Stimulated activated CD4-positive, alpha-beta T cell treated with anti-CD3 and anti-CD28 coated beads, Interleukin-1b, Interleukin-23, amount 100 ng/mL, for 48 hours (primary cell): ENCODE data around the gene SYS1.

Source experiments
- DNase-seq: peaks from one replicate; pipeline ENCODE4 v3.0.0-alpha.2; 2020

SYS1 gene

DNA sequence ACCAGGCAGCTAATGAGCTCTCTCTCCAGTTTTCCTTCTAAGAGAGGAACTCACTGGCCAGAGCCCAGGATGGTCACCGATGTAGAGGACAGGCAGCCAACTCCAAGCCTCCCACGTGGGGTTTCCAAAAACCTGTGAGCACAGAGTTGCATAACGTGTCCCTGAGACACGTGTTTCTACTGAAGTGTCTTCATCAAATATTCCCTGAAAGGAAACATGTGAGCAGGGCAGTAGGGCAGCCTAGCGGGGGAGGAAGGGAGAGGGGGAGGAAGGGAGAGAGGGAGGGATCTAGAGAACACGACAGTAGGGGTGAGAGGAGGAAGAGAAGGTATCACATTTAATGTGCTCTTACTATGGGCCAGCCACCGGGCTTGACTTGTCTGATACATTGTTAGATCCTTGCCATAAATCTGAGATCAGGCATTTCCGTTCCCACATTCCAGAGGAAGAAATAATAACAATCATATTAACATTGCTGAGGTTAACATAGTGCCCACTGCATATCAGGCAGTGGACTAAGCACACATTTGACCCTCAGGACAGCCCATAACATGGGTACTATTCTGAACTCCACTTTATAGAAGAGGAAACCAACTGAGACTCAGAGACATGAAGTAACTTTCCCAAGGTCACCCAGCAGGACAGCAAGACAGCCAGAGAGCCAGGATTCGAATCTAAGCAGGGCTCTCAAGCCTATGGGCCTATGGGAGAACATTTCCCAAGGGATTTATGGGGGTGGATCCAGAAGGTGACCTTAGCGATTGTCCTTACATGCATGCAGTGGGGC lies 4.5 kb upstream of the SYS1 start:
- no peak for DNase-seq

DNA sequence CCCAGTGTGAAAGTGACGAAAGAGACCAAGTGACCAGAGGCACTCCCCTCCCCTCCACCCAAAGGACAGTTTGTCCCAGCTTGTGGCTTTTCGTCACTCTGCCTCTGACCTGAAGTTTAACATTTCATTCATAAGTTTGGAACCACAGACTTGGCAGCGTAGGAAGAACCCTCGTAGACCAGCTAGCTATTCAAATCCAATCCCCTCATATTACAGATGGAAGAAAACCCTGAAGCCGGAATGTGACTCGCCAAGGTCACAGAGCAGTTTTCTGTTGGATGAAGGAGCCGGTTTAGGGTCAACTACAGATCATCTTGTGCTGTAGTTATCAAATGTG lies 3.9 kb upstream of the SYS1 start:
- no peak for DNase-seq

DNA sequence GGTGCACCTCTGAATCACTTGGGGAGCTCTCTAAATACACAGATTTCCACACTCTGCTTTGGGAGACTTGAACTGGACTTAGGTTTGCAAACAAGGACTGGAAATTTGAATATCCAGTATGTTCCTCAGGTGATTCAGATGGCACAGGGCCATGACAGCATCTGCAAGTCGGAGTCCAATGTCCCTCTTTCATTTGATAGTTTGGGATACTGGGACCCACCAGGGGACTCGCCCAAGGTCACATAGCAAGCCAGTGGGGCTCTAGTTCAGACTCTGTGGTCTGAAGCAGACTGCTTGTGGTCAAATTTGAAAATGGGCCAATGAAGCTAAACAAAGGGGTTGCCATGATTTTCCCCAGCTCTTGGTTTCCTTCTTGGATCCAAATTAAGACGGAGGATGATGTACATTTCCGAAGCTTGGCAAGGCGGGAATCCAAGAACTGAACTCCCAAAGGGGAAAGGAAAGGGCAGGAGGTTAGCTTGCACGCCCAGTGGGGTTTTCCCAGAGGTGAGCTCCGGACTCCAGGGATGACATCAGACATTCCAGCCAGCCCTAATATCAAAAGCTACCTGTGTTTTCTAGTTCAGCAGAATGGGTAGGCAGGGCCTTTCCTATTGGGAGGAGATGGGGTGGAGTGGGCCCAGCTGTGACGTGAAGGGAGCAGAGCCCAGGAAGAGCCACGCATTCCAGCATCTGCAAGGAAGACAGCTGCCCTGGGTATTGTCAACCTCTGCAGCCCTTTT lies 3.4 kb upstream of the SYS1 start:
- DNase-seq: no peak

DNA sequence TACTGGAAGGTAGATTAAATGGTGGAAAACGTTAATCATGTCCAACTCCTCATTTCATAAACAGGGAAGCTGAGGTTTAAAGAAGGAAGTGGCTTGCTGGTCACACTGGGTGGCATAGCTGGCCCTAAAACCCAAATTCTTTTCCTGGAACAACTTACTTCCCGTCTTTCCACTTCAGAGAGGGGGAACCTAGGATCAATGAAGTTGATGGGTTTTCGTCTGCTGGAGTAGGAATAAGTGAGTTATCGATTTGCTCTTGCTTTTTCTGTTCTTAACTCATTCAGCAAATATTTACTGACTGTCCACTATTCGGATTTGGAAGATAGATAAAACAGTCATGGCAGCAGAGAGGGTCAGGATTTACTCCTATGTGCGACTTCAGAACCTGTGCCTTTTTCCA lies 1.2 kb upstream of the SYS1 start:
- no peak for DNase-seq

DNA sequence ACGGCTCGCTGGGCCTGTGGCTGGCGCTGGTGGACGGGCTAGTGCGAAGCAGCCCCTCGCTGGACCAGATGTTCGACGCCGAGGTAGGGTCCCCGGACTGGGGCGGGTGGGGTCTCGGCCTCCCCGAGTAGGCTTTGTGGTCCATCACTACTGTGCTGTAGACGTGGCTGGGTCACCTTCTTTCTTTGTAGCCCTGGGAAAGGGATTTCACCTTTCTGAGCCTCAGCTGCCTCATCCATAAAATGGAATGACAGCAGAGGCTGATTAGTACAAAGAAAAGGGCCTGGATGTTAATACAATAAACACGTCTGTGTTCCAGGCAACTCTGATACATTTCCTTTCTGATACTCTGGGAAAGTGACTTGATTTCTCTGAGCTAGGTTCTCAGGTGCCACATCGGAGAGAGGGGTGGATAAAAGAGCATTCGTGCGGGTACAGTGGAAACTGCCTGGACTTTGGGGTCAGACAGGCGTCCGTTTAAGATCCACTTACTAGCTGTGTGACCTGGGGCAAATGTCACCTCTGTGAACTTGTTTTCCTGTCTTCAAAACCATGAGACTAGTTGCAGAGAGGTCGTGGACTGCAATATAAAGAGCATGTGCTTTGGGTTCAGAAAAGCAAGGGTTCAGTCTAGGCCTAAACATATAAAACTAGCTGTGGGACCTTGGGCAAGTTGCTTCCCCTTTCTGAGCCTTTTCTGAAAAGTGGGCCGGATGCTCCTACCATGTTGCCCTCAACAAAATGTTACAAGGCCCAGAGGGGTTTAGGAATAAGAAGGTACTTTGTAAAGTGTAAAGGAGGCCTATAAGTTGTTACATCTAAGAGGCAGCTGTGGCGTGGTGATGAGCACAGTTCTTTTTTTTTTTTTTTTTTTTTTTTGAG lies 896 bp downstream of the SYS1 start:
- no peak for DNase-seq

DNA sequence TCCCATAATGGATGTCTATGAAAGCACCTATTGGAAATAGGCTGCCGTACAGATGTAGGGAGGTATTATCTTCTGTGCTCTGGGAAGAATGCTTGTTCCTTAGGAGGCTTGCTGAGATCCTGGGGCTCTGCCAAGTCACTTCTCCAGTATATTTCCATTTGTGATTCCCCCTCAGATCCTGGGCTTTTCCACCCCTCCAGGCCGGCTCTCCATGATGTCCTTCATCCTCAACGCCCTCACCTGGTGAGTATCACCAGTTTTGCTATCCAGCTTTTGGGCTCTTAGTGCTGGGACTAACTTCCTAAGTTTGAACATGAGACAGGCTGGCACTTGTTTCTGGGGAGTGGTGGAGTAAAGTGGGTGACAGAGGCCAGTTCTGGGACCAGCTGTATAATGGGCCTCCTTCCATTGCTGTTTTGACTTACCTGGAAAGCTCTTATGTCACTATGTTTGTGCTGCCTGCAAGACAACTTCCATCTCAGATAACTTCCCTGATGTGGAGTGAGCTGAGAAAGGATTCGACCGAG lies 2.6 kb downstream of the SYS1 start:
- no peak for DNase-seq

DNA sequence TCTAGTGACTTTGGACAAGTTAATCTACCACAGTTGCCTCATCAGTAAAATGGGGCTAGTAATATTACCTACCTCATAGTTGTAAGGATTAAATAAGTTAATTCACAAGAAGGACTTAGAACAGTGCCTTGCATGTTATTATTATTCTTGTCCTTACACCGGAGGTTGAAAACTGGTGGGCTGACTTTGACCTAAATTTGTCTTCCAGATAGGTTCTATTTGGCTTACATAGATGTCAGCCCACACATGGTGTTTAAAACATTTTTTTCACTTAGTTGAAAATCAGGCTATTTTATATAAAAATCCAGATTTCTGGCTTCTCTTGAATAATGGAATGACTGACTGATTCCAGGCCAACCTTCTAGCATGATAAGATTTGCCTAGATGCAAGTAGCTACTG lies 3.2 kb downstream of the SYS1 start:
- no peak for DNase-seq

DNA sequence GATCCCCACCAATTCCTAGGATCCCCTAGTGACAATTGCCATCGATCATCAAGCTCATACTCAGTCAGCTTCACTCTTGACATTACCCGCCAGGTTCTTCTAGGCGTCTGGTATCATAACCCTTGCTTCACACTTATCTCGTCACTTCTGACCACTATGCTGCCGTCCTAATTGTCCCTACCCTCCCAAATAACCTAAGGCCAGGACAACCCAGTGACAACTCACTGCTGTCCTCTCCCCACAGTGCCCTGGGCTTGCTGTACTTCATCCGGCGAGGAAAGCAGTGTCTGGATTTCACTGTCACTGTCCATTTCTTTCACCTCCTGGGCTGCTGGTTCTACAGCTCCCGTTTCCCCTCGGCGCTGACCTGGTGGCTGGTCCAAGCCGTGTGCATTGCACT lies 3.7 kb downstream of the SYS1 start:
- no peak for DNase-seq

DNA sequence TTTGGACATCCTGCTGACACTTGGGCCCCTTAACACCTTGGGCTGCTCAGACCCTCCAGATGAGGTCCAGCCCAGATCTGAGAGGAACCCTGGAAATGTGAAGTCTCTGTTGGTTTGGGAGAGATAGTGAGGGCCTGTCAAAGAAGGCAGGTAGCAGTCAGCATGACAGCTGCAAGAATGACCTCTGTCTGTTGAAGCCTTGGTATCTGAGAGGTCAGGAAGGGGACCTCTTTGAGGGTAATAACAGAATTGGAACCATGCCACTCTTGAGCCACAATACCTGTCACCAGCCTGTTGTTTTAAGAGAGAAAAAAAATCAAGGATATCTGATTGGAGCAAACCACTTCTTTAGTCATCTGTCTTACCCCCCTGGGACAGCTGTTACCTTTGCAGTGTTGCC lies 4.2 kb downstream of the SYS1 start:
- DNase-seq: no peak

DNA sequence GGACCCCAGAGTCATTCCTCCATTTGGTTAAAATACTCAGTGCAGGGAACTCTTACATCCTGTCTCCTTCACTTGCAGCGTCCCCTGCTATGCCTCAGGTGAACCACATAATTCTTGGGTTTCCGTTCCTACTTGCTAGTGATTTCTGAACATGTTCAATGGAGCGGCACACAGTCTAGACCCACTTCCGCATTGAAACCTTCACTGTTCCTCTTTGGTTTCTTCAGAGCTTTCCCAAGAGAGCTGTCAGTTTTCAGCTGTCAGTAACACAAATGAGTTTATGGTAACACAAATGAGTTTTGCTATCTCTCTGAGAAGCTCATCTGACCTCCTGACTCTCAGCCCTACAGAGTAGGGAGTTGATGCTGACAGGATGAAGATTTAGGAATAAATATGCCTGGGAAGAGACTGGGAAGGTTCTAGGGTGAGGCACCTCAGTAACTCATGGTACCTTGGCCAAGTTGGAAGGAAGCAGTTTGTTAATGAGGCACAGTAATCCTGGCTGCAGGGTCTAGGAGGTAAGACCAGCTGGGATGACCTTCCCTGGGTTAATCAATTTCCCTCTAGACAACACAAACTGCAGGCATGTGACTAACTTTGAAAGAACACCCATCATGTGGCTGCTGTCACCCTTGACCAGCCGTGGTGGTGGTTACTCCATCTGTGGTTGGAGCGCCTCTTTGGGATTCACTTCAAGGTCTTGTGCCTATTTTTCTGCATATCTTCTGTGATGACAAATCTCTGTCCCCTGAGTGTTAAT lies 5.4 kb downstream of the SYS1 start:
- no peak for DNase-seq

DNA sequence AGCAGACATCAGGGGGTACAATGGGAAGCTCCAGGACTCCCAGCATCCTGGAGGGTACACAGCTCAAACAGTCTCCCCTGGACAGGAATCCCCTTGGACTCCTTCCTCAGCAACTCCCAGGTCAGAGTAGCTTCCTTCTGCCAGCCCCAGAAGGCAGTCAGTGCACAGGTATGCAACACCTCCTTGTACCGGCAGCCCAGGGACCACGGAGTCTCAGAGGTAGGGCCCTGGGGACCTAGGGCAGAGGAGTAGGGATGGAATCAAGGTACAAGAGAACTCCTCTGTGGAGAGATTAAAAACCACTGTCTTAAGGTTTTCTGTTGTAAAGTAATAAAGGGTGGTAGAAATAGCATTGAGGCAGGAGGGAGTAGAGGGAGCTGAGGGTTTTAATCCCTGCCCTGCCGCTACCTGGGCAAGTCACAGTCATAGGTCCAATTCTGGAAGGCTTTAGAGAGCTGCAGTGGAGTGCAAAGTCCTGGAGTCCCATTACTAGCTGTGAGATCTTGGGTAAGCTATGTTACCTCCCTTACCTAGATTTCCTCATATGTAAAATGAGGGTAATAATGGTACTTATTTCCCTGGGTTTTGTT lies 7.7 kb downstream of the SYS1 start:
- DNase-seq: no peak

DNA sequence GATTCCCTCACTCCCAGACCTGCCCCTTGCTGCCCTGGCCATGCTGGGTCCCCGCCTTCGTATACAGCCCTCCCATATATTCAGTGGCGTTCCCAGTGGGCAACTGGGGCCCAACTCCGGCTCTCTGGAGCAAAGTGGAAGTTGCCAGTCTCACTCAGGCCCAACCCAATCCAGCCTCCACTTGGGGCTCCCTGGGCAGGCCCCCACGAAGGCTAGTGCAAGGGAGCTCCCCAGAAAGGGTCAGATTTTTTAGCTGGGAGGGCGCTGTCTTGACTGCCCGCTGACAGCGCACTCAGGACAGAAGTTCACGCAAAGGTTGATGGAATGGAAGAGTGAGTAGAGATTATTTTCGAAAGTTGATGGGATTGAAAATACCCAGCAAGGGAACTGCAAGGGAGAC lies 9.3 kb downstream of the SYS1 start:
- no peak for DNase-seq

DNA sequence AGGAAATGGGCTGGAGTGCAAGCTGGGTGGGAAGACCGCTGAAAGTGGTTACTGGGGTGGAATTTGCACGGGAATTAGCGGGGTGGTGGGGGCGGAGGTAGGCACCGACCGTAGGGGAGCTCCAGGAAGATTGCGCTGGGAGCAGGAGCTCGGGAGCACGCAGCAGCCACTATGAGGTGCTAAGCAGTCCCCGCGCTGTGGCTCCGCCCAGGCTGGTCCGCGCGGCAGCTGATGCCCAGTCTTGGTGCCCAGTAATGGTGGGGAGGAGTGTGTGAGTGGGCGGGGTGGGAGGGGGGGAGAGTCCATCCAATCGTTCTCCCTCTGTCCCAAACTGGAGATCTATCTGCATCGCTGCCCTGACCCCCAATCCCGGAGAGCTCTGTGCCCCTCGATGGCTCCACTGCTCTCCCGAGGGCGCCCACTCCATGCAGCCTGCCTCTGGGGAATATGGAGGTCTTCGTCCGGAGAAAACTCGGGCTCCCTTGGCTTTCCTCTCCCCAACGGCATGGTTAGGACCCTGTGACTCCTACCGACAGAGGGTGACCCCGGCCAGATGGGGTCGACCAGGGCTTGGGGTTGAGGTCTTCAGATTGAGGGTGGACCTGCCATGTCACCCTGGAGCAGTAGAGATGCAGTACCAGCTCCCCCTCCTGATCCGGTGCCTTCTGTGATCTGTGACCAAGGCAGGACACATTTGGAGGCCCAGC lies 9.8 kb downstream of the SYS1 start:
- no peak for DNase-seq

DNA sequence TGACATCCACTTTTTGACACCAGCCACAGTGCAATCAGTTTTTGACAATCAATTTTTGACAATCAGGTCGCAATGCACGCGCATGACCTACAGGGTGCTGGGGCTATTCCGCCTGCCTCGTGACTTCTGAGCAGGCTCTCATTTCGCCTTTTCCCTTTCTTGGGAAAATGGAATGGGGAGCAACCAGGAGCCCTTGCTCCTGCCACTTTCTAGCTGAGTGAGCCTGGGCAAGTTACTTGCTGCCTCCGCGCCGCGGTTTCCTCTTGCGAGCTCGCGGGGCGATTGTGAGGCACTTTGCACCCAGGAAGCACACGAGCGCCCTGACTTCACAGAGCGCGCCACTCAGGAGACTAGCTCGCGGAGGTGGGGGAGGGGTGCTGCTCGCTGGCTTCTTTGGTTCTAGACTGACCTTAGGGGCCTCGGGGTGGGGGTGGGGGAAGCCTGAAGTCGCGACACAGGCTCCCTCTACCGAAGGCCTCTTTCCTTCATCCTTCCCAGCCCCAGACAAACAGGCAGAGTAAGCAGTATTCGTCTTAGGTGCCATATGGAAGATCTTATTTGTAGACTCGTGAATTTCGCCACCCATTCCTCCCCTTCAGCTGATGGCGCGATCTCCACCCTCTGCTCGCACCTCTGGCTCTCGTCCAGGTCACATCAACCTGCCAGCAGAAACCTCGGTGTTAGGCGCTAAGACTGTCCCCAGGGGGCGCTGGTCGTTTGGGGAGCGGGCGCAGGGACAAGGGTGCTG lies 10.6 kb downstream of the SYS1 start:
- DNase-seq: peak; percentile 91

DNA sequence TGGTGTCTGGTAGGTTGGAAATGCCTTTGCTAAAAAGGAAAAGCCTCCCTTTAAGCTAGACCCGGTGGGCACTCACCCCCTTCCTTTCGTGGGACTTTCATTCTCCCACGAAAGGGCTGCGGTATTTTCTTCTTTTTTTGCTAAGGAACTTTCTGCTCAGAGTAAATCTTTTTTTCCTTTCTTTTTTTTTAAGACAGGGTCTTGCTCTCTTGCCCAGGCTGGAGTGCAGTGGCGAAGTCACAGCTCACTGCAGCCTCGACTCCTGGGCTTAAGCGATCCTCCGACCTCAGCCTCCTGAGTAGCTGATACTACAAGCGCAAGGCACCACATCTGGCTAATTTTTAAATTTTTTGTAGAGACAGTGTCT lies 11.1 kb downstream of the SYS1 start:
- no peak for DNase-seq

DNA sequence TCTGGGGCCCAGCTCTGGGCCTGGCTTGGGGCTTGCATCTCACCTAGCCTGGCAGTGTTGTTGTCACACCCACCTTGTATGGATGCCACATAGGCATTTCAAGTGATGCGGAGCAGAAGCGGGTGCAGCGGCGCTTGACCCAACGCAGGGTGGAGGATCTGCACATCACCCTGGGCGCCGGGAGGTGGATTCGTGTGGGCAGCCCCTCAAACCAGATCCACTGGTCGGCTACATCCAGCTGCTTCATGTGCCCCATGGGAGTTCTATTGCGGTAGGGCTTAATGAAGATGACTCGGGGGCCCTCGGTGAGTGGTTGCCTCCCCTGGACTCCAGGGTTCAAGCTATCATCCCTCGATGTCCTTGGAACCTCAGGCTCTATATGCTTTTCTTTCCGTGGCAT lies 12.0 kb downstream of the SYS1 start:
- no peak for DNase-seq

DNA sequence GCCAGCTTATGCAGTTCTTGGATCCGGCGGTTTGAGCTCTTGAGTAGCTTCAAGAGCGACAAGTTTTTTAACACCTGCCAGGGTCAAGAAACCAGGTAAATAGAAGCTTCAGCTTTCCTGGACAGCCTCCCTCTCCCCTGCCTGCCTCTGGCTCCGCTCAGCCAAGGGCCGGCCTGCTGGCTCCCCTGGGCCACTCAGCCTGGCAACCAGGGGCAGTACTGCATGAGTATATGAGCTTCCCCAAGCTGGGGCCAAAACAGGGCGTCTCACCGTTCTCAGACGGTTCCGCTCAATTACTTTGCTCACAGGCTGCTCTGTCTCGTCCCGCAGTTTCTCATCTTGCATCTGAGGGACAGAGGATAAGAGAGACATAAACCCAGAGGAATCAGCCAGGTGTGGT lies 14.3 kb downstream of the SYS1 start:
- DNase-seq: no peak

DNA sequence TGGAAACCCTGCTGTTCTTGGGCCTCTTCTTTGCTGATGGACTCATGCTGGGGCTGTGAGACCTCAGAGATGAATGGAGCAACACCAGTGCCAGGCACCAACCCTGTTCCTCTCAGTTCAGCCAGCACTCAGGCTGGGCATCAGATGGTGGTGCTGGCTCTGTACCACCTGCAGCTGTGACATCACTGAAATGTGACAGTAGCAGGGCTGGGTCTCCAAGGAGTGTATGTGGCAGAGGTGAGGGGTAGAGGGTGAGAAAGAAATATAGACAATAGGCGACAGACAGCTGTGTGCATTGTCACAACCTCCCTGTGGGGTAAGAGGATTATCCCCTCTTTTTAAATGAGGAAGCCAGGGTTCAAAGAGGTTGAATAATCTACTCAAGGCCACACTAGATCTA lies 15.2 kb downstream of the SYS1 start, which contains the start of gene TP53TG5:
Gene TP53TG5 (minus strand): TSS at position 135 of the 400 bp plus-strand sequence. CDS start 89 bp downstream, at position 46.
- no peak for DNase-seq

DNA sequence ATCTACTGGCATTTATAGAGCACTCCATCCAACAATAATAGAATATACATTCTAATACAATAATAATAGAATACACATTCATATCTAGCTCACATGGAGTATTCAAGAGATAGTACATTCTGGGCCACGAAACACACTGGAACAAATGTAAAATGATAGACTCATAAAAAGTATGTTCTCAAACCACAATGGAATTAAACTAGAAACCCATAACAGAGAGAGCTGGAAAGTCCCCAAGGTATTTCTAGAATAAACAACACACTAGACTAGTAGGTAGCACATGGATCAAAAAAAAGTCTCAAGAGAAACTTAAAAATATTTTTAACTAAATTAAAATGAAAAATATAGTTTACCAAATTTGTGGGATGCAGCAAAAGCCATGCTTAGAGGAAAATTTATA lies 24.3 kb downstream of the SYS1 start:
- DNase-seq: no peak

DNA sequence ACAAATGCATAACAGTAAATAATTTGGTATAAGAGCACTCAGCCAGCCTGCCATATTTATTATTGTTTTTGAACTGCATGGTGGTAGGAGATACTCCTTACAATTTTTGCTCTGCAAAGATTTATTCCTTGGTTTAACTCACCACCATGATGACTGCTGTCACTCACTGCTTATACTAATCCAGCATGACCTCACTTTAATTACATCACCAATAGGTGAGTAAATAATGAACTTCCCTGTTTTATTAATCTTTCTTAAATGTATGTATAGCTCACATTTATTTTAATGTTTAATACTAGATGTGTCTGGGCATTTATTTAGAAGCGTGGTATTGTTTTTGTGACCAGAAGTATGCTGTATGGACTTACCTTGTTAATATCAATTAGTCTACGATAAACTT lies 28.0 kb downstream of the SYS1 start:
- DNase-seq: no peak

DNA sequence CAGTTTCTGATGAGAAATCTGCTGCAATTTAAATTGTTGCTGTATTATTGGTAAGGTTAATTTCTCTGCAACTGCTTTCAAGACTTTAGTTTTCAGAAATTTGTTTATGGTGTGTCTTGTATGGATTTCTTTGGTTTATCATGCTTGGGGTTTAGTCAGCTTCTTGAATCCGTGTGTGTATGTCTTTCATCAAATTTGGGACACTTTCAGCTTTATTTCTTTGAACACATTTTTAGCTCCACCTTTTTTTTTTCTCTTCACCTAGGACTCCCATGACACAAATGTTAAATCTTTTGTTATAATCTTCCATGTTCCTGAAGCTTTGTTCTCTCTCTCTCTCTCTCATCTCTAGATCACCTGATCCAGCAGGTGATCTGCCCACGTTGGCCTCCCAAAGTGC lies 28.6 kb downstream of the SYS1 start:
- no peak for DNase-seq
